Muscle of back (tissue), 11 donors: ENCODE results near the gene PCDHGB1. TPM values are rescaled to one million over a fixed set of nuclear protein-coding genes. Genes with fewer than 3 reads are reported as not detected.
A peak's percentile ranks its signal among the peaks of the same experiment; 100 is the strongest.
"Not testable (repeated sequence)": the region's sequence is repeated elsewhere in the genome, so short reads cannot be mapped to it uniquely, and the experiment has no call there.

Experiments
- DNase-seq, 3 donors: peaks; one replicate each; pipeline versions ENCODE4 v3.0.0 to v3.0.0-alpha.2; 2013
- polyA plus RNA-seq, 10 donors: library from polyadenylated mRNA; unstranded; fragments of 120-200 nt; gene quantifications; one replicate each; pipeline ENCODE4 v1.2.1, GENCODE V29; 2013; ENCODE audit not compliant: insufficient read length in 10 of 10

PCDHGB1 gene
- polyA plus RNA-seq, 10 donors: 0.36 to 0.88 (median 0.60) TPM

DNA sequence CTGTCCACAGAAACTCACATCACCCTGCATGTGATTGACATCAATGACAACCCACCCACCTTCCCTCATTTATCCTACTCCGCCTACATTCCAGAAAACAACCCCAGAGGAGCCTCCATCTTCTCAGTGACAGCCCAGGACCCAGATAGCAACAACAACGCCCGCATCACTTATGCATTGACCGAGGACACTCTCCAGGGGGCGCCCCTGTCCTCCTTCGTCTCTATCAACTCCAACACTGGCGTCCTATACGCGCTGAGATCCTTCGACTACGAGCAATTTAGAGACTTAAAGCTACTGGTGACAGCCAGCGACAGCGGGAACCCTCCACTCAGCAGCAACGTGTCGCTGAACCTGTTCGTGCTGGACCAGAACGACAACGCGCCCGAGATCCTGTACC lies 4.6 kb upstream of the PCDHGB1 start:
- DNase-seq: no peak

DNA sequence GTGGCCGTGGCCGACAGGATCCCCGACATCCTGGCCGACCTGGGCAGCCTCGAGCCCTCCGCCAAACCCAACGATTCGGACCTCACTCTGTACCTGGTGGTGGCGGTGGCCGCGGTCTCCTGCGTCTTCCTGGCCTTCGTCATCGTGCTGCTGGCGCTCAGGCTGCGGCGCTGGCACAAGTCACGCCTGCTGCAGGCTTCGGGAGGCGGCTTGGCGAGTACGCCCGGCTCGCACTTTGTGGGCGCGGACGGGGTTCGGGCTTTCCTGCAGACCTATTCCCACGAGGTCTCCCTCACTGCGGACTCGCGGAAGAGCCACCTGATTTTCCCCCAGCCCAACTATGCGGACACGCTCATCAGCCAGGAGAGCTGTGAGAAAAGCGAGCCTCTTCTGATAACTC lies 3.9 kb upstream of the PCDHGB1 start:
- not testable (repeated sequence) for DNase-seq

DNA sequence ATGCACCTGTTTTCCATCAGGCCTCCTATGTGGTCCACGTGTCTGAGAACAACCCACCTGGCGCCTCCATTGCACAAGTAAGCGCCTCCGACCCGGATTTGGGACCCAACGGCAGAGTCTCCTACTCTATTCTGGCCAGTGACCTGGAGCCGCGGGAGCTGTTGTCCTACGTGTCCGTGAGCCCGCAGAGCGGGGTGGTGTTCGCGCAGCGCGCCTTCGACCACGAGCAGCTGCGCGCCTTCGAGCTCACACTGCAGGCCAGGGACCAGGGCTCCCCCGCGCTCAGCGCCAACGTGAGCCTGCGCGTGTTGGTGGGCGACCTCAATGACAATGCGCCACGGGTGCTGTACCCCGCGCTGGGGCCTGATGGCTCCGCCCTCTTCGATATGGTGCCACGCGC lies 1.7 kb downstream of the PCDHGB1 start:
- no peak for DNase-seq

DNA sequence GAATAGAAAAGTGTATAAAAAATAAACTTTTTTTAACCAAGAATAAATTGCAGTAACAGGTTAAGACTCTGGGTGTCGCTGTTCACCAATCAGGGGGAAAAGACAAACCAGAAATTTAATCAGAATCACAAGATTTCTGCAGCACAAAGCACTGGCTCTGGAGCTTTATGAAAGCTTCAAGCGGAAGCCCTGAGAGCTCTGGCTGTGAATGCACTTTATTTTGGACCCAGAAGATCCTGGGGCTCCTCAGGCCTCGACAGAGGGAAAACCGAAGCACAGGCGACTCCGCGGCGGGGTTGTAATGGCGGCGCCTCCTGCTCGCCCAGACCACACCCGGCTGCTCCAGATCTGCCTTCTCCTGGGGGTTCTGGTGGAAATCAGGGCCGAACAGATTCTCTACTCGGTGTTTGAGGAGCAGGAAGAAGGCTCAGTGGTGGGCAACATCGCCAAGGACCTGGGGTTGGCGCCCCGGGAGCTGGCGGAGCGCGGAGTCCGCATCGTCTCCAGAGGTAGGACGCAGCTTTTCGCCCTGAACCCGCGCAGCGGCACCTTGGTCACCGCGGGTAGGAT lies 5.1 kb downstream of the PCDHGB1 start, which contains the start of gene PCDHGA4:
Gene PCDHGA4, plus strand, starts transcription at position 122 of the 570 bp plus-strand sequence. Its CDS starts 87 bp downstream, at position 209.
- DNase-seq: no peak

DNA sequence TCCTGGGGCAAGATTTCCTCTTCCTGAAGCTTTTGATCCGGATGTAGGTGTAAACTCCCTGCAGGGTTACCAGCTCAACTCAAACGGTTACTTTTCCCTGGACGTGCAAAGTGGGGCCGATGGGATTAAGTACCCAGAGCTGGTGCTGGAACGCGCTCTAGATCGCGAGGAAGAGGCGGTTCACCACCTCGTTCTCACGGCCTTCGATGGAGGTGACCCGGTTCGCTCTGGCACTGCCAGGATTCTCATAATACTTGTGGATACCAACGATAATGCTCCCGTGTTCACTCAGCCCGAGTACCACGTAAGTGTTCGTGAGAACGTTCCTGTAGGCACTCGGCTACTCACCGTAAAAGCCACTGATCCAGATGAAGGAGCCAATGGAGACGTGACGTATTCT lies 5.7 kb downstream of the PCDHGB1 start:
- no peak for DNase-seq

DNA sequence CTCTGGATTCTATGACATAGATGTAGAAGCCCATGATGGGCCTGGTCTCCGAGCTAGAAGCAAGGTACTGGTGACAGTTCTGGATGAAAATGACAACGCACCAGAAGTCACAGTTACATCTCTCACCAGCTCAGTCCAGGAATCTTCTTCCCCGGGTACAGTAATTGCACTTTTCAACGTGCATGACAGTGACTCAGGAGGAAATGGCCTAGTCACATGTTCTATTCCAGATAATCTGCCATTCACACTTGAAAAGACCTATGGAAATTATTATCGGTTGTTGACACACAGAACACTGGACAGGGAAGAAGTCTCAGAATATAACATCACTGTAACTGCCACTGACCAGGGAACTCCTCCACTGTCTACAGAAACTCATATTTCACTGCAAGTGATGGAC lies 6.2 kb downstream of the PCDHGB1 start:
- no peak for DNase-seq

DNA sequence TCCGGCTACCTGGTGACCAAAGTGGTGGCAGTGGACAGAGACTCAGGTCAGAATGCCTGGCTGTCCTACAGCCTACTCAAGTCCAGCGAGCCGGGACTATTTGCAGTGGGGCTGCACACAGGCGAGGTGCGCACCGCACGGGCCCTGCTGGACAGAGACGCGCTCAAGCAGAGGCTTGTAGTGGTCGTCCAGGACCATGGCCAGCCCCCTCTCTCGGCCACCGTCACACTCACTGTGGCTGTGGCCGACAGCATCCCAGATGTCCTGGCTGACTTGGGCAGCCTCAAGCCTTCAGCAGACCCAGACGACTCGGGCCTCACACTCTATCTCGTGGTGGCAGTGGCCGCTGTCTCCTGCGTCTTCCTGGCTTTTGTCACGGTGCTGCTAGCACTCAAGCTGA lies 7.1 kb downstream of the PCDHGB1 start:
- no peak for DNase-seq

DNA sequence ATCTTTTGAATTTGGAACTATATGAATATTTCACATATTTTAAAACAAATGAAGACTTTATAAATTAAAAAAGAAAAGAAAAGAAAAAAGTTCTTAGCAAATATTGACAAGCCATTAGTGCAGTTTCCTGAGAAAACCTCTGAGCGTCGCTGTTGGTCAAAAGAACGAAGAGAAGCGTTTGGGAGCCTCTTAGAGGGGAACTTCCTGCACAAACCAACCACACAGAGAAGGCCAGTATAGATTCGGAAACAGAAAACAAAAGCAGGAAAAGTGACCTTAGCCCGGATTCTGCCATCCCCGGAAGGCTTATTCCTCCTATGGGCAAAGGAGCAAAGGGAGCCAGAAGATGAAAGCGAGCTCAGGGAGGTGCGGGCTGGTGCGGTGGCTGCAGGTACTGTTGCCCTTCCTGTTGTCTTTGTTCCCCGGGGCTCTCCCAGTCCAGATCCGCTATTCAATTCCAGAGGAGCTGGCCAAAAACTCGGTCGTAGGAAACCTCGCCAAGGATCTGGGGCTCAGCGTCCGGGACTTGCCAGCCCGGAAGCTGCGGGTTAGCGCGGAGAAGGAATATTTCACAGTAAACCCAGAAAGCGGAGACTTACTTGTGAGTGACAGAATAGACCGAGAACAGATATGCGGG lies 10.0 kb downstream of the PCDHGB1 start, which contains the start of gene PCDHGB2:
Gene PCDHGB2, plus strand, starts transcription at position 205 of the 637 bp plus-strand sequence. Its CDS starts 142 bp downstream, at position 347.
- DNase-seq: peak in 1 of 3 donors; percentile 11

DNA sequence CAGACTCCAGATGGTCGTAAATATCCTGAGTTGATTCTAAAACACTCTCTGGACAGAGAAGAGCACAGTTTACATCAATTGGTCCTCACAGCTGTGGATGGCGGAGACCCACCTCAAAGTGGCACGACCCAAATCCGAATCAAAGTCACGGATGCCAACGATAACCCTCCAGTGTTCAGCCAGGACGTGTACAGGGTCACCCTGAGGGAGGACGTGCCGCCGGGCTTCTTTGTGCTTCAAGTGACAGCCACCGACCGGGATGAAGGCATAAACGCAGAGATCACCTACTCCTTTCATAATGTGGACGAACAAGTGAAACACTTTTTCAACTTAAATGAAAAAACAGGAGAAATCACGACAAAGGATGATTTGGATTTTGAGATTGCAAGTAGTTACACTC lies 10.8 kb downstream of the PCDHGB1 start:
- no peak for DNase-seq

DNA sequence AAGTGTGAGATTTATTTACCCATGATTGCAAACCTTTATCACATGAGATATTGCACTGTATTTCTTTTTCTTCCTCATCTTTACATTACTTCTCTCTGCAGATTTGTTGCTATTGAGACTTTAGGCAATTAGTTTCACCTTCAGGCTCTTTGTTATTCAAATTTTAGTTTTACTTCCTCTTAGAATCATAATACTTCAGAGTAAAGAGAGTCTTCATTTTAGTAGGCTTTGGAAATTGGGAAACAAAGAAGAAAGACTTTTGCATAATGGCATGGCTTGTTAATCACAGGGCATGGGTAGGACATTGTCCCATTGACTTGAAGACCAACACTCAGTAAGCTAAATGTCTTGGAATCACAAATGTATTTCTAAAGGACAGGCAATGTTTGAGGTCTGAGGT lies 12.8 kb downstream of the PCDHGB1 start:
- DNase-seq: no peak

DNA sequence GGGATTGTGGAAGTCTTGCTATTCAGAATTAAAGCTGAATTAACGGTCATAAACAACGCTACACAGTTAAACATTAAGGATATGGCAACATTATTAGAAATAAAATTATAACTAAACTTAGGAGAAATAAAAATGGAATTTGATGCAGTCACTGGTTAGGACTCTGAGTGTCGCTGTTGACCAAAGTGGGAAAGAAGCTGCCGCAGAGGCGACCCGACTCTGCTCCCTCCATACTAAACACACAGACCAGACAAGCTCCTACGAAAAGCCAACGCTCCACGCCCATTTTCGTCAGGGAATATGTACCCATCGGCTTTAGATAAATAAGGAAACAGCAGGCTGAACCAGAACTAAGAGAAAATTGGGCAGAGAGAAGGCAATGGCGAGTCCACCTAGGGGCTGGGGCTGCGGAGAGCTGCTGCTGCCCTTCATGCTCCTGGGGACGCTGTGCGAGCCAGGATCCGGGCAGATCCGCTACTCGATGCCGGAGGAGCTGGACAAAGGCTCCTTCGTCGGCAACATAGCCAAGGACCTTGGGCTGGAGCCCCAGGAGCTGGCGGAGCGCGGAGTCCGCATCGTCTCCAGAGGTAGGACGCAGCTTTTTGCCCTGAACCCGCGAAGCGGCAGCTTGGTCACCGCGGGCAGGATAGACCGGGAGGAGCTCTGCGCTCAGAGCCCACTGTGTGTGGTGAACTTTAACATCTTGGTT lies 14.2 kb downstream of the PCDHGB1 start, which contains the start of gene PCDHGA5:
Gene PCDHGA5, plus strand, starts transcription at position 211 of the 709 bp plus-strand sequence. Its CDS starts 169 bp downstream, at position 380.
- peak in 1 of 3 donors; percentile 17 for DNase-seq

DNA sequence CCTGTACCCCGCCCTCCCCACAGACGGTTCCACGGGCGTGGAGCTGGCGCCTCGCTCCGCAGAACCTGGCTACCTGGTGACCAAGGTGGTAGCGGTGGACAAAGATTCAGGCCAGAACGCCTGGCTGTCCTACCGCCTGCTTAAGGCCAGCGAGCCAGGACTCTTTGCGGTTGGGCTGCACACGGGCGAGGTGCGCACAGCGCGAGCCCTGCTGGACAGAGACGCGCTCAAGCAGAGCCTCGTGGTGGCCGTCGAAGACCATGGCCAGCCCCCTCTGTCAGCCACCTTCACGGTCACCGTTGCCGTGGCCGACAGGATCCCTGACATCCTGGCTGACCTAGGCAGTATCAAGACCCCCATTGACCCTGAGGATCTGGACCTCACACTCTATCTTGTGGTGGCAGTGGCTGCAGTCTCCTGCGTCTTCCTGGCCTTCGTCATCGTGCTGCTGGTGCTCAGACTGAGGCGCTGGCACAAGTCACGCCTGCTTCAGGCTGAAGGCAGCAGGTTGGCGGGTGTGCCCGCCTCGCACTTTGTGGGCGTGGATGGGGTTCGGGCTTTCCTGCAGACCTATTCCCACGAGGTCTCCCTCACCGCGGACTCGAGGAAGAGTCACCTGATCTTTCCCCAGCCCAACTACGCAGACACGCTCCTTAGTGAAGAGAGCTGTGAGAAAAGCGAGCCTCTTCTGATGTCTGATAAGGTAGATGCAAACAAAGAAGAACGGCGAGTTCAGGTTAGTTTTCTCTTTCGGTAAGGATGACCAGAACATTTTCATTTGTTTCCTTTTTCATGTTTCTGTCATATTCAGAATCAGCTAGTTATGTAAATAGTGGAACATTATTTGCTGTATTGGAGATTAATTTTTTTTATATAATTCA lies 16.4 kb downstream of the PCDHGB1 start:
- no peak for DNase-seq

DNA sequence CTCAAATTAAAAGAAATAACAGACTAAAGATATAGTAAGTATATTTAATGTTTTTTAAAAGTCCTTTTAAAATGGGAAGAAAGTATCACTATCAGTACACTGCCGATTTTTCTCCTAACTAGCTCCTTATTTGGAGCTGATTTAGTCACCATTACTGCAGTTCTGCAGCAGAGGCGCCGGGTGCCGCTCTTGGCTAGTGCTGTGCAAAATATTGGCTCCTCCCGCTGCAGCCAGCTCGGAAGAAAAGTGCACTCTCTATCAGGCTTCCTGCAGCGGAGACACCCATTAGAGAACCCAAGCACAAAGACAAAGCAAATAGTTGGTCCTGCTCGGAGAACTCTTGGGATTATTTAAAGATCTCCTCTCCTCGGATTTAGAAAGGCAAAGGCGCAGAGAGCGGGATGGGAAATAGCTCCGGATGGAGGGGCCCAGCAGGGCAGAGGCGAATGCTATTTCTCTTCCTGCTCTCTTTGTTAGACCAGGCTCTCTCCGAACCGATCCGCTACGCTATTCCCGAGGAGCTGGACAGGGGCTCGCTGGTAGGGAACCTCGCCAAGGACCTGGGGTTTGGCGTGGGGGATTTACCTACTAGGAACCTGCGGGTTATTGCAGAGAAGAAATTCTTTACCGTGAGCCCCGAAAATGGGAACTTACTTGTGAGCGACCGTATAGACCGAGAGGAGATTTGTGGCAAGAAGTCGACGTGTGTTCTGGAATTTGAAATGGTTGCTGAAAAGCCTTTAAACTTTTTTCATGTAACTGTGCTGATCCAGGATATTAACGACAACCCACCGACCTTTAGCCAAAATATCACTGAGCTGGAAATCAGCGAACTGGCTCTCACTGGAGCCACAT lies 20.3 kb downstream of the PCDHGB1 start, which contains the start of gene PCDHGB3:
Gene PCDHGB3, plus strand, starts transcription at position 249 of the 855 bp plus-strand sequence. Its CDS starts 153 bp downstream, at position 402.
- DNase-seq: peak in 1 of 3 donors; percentile 17

DNA sequence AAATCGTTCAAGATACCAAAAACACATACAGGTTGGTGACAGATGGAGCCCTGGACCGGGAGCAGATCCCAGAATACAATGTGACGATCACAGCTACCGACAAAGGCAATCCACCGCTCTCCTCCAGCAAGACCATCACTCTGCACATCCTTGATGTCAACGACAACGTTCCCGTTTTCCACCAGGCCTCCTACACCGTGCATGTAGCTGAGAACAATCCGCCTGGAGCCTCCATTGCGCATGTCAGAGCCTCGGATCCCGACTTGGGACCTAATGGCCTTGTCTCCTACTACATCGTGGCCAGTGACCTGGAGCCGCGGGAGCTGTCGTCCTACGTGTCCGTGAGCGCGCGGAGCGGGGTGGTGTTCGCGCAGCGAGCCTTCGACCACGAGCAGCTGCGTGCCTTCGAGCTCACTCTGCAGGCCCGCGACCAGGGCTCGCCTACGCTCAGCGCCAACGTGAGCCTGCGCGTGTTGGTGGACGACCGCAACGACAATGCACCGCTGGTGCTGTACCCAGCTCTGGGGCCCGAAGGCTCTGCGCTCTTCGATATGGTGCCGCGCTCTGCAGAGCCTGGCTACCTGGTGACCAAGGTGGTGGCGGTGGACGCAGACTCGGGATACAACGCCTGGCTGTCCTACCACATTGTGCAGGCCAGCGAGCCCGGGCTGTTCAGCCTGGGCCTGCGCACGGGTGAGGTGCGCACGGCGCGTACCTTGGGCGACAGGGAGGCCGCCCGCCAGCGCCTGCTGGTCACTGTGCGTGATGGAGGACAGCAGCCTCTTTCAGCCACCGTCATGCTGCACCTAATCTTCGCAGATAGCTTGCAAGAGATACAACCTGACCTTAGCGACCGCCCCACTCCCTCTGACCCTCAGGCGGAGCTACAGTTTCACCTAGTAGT lies 21.9 kb downstream of the PCDHGB1 start:
- no peak for DNase-seq

DNA sequence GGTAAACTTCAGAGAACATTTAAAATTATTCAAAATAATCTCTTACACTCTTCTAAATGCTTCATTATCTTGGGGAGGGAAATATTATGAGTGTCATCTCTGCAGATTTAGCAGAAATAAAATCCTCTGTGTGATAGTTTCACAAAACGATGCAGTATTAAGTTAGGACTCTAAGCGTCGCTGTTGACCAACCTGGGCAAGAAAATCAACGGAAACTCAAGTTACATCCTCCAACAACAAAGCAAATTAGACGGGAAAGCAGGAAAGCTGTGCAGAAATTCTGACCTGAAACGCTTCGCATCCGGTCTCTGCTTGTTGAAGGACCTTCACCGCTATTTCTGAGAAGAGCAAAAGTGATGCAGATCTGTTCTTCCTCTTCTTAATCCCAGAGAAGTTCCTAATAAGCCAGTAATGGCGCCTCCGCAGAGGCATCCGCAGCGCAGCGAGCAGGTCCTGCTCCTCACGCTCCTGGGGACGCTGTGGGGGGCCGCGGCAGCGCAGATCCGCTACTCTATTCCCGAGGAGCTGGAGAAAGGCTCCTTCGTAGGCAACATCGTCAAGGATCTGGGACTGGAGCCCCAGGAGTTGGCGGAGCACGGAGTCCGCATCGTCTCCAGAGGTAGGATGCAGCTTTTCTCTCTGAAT lies 23.9 kb downstream of the PCDHGB1 start, which contains the start of gene PCDHGA6:
Gene PCDHGA6, plus strand, starts transcription at position 219 of the 645 bp plus-strand sequence. Its CDS starts 193 bp downstream, at position 412.
- DNase-seq: peak in 1 of 3 donors; percentile 14

DNA sequence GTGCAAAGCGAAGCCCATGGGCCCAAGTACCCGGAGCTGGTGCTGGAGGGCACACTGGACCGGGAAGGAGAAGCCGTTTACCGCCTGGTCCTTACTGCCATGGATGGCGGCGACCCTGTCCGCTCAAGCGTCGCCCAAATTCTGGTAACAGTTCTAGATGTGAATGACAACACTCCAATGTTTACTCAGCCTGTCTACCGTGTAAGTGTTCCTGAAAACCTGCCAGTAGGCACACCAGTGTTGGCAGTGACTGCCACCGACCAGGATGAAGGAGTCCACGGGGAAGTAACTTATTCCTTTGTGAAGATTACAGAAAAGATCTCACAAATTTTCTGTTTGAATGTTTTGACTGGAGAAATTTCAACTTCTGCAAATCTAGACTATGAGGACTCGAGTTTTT lies 24.7 kb downstream of the PCDHGB1 start:
- DNase-seq: no peak

DNA sequence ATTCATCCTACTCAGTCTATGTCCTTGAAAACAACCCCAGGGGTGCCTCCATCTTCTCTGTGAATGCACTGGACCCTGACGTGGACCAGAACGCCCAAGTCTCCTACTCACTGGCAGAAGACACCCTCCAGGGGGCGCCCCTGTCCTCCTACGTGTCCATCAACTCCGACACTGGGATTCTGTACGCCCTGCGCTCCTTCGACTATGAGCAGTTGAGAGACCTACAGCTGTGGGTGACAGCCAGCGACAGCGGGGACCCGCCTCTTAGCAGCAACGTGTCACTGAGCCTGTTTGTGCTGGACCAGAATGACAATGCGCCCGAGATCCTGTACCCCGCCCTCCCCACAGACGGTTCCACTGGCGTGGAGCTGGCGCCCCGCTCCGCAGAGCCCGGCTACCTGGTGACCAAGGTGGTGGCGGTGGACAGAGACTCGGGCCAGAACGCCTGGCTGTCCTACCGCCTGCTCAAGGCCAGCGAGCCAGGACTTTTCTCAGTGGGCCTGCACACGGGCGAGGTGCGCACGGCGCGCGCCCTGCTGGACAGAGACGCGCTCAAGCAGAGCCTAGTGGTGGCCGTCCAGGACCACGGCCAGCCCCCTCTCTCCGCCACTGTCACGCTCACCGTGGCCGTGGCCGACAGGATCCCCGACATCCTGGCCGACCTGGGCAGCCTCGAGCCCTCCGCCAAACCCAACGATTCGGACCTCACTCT lies 25.7 kb downstream of the PCDHGB1 start:
- DNase-seq: not testable (repeated sequence)
